ENCODE results near the gene FBXO3.

Gene FBXO3

GRCh38 chr11:33725496-33725895 lies 48.8 kb downstream of the FBXO3 start:
- H4K20me1 ChIP-seq (ENCODE audit: control insufficient read depth, insufficient read depth, low read depth, low read length): no peaks in the 10 kb centered on the region
- H3K27ac ChIP-seq (ENCODE audit: low read depth, low read length): no peak overlapping the region
- H3K4me2 ChIP-seq (ENCODE audit: low read length): no peak overlapping the region
- no peaks in the 10 kb centered on the region for H3K9me2 ChIP-seq (replicated peaks; ENCODE audit: control insufficient read depth, low read length)
- peaks cover 5% of the 10 kb centered on the region; the same call in 1 of the 2 replicates for H3K36me3 ChIP-seq (ENCODE audit: control insufficient read depth, low read length)
- TF ChIP-seq CTCF (IDR thresholded peaks at IDR 0.05; ENCODE audit: low read depth, low read length, poor library complexity, severe bottlenecking) (no peak), EZH2phosphoT487 (IDR thresholded peaks at IDR 0.05; ENCODE audit: borderline replicate concordance, low read length) (no peak)
- no peaks in the 10 kb centered on the region for H3K27me3 ChIP-seq (ENCODE audit: control insufficient read depth, low read length)
- H3K9me3 ChIP-seq (ENCODE audit: control insufficient read depth, insufficient read depth, low read length): no peaks in the 10 kb centered on the region
- peaks cover 18% of the 10 kb centered on the region for H3K79me2 ChIP-seq (ENCODE audit: control insufficient read depth, low read length)
- no peaks in the 10 kb centered on the region for H3F3A ChIP-seq (ENCODE audit: control insufficient read depth, insufficient read depth)
- 0 out of 2 replicates have a peak, but pooled peaks cover 3% of the 10 kb centered on the region for H3K4me1 ChIP-seq (ENCODE audit: control insufficient read depth, low read length)
- no peak overlapping the region for H3K4me3 ChIP-seq (ENCODE audit: low read length)

GRCh38 chr11:33724644-33725035 lies 49.7 kb downstream of the FBXO3 start:
- no peaks in the 10 kb centered on the region for H3K9me2 ChIP-seq (replicated peaks; ENCODE audit: control insufficient read depth, low read length)
- no peak overlapping the region for H3K4me3 ChIP-seq (ENCODE audit: low read length)
- TF ChIP-seq EZH2phosphoT487 (IDR thresholded peaks at IDR 0.05; ENCODE audit: borderline replicate concordance, low read length) (no peak), CTCF (IDR thresholded peaks at IDR 0.05; ENCODE audit: low read depth, low read length, poor library complexity, severe bottlenecking) (no peak)
- peaks cover 16% of the 10 kb centered on the region for H3K79me2 ChIP-seq (ENCODE audit: control insufficient read depth, low read length)
- no peak overlapping the region for H3K4me2 ChIP-seq (ENCODE audit: low read length)
- no peaks in the 10 kb centered on the region for H3K9me3 ChIP-seq (ENCODE audit: control insufficient read depth, insufficient read depth, low read length)
- no peaks in the 10 kb centered on the region for H4K20me1 ChIP-seq (ENCODE audit: control insufficient read depth, insufficient read depth, low read depth, low read length)
- no peaks in the 10 kb centered on the region for H3K27me3 ChIP-seq (ENCODE audit: control insufficient read depth, low read length)
- H3F3A ChIP-seq (ENCODE audit: control insufficient read depth, insufficient read depth): no peaks in the 10 kb centered on the region
- H3K4me1 ChIP-seq (ENCODE audit: control insufficient read depth, low read length): 0 out of 2 replicates have a peak, but pooled peaks cover 3% of the 10 kb centered on the region
- H3K36me3 ChIP-seq (ENCODE audit: control insufficient read depth, low read length): peaks cover 9% of the 10 kb centered on the region; the same call in 1 of the 2 replicates
- H3K27ac ChIP-seq (ENCODE audit: low read depth, low read length): no peak overlapping the region

- Histone ChIP-seq H3K36me3 (ENCODE audit: control insufficient read depth, low read length) (peaks cover 10% of the 10 kb centered on the region; the same call in 1 of the 2 replicates), H3K79me2 (ENCODE audit: control insufficient read depth, low read length) (peaks cover 16% of the 10 kb centered on the region), H4K20me1 (ENCODE audit: control insufficient read depth, insufficient read depth, low read depth, low read length) (no peaks in the 10 kb centered on the region), H3K4me2 (ENCODE audit: low read length) (no peak overlapping the region), H3K9me2 (replicated peaks; ENCODE audit: control insufficient read depth, low read length) (no peaks in the 10 kb centered on the region), H3K9me3 (ENCODE audit: control insufficient read depth, insufficient read depth, low read length) (no peaks in the 10 kb centered on the region), H3K4me1 (ENCODE audit: control insufficient read depth, low read length) (0 out of 2 replicates have a peak, but pooled peaks cover 3% of the 10 kb centered on the region), H3F3A (ENCODE audit: control insufficient read depth, insufficient read depth) (no peaks in the 10 kb centered on the region), H3K27me3 (ENCODE audit: control insufficient read depth, low read length) (no peaks in the 10 kb centered on the region), H3K4me3 (ENCODE audit: low read length) (no peak overlapping the region), H3K27ac (ENCODE audit: low read depth, low read length) (no peak overlapping the region)
- TF ChIP-seq CTCF (IDR thresholded peaks at IDR 0.05; ENCODE audit: low read depth, low read length, poor library complexity, severe bottlenecking) (no peak), EZH2phosphoT487 (IDR thresholded peaks at IDR 0.05; ENCODE audit: borderline replicate concordance, low read length) (no peak)
Measured at GRCh38 chr11:33723238-33723881, 51.0 kb downstream of the FBXO3 start.
